ENCODE measurements around the gene CORO7. TPM values are rescaled to one million over a fixed set of nuclear protein-coding genes. Genes with fewer than 3 reads are reported as not detected.

Gene CORO7
- total RNA-seq, 1 experiment from 2014 or later: 42.1 TPM

GRCh38 chr16:4369007-4369733, 47.2 kb downstream of the CORO7 start:
- Histone ChIP-seq H3K9me2 (ENCODE audit: insufficient read depth) (no peaks in the 10 kb centered on the region), H3K36me3 (ENCODE audit: low read depth) (no peaks in the 10 kb centered on the region), H3K79me2 (ENCODE audit: low read depth) (peaks cover 16% of the 10 kb centered on the region), H3K27me3 (ENCODE audit: insufficient read depth, low read depth) (no peaks in the 10 kb centered on the region), H3K4me2 (peak overlapping the region; percentile 66), H3K4me3 (no peak overlapping the region), H3K9me3 (ENCODE audit: insufficient read depth, low read depth) (no peaks in the 10 kb centered on the region), H4K20me1 (ENCODE audit: insufficient read depth) (0 out of 2 replicates have a peak, but pooled peaks cover 7% of the 10 kb centered on the region), H3F3A (ENCODE audit: insufficient read depth, low read depth) (peaks cover 31% of the 10 kb centered on the region; the same call in 1 of the 2 replicates), H2AFZ (no peak overlapping the region), H3K27ac (peak overlapping the region; percentile 45), H3K4me1 (replicated peaks; ENCODE audit: insufficient read depth) (peaks cover 73% of the 10 kb centered on the region)
- ChIA-PET POLR2A (ENCODE audit: unreplicated experiment) (interaction anchor here (0.5 to 0.7 kb wide), 3 partner anchors 10 to 563 kb away, joined by 3 to 8 read pairs (median 4); no protein-coding TSS in a partner anchor), CTCF (interaction anchor here (1.5 kb wide), 1 partner anchor 10 kb away, joined by 16 read pairs; no protein-coding TSS in a partner anchor)
- DNase-seq: peak; percentile 88 to 94
- BruUV-seq (replicated peaks): no TSS peak
- TF ChIP-seq EZH2 (IDR thresholded peaks at IDR 0.05; ENCODE audit: low read depth): no peak
- intact Hi-C loops (cut with micrococcal nuclease; ENCODE audit: unreplicated experiment): no loop called here

- no peak overlapping the region for H2AFZ ChIP-seq
- no peak overlapping the region for H3K4me3 ChIP-seq
- no peaks in the 10 kb centered on the region for H3K9me3 ChIP-seq (ENCODE audit: insufficient read depth, low read depth)
- H3K79me2 ChIP-seq (ENCODE audit: low read depth): peaks cover 5% of the 10 kb centered on the region
- H3F3A ChIP-seq (ENCODE audit: insufficient read depth, low read depth): peaks cover 28% of the 10 kb centered on the region; the same call in 1 of the 2 replicates
- TF ChIP-seq EZH2 (IDR thresholded peaks at IDR 0.05; ENCODE audit: low read depth) (no peak), CTCF (conservative IDR thresholded peaks at IDR 0.05) (no peak)
- BruUV-seq (replicated peaks): no TSS peak
- no peaks in the 10 kb centered on the region for H3K36me3 ChIP-seq (ENCODE audit: low read depth)
- peaks cover 56% of the 10 kb centered on the region for H3K4me1 ChIP-seq (replicated peaks; ENCODE audit: insufficient read depth)
- ChIA-PET CTCF (no interaction called here), POLR2A (ENCODE audit: unreplicated experiment) (no interaction called here)
- no peak overlapping the region for H3K27ac ChIP-seq
- H3K9me2 ChIP-seq (ENCODE audit: insufficient read depth): no peaks in the 10 kb centered on the region
- no peak for DNase-seq
- intact Hi-C loops (cut with micrococcal nuclease; ENCODE audit: unreplicated experiment): no loop called here
- 0 out of 2 replicates have a peak, but pooled peaks cover under 1% of the 10 kb centered on the region for H4K20me1 ChIP-seq (ENCODE audit: insufficient read depth)
- no peaks in the 10 kb centered on the region for H3K27me3 ChIP-seq (ENCODE audit: insufficient read depth, low read depth)
- peak overlapping the region; percentile 58 for H3K4me2 ChIP-seq
These were observed 49.0 kb downstream of the CORO7 start for GRCh38 chr16:4367393-4367856.

GRCh38 chr16:4366016-4366415, 50.4 kb downstream of the CORO7 start:
- Histone ChIP-seq H3F3A (ENCODE audit: insufficient read depth, low read depth) (peaks cover 23% of the 10 kb centered on the region; the same call in 1 of the 2 replicates), H3K9me3 (ENCODE audit: insufficient read depth, low read depth) (no peaks in the 10 kb centered on the region), H3K4me2 (no peak overlapping the region), H2AFZ (no peak overlapping the region), H3K27ac (no peak overlapping the region), H3K36me3 (ENCODE audit: low read depth) (no peaks in the 10 kb centered on the region), H3K27me3 (ENCODE audit: insufficient read depth, low read depth) (no peaks in the 10 kb centered on the region), H3K4me3 (no peak overlapping the region), H3K79me2 (ENCODE audit: low read depth) (no peaks in the 10 kb centered on the region), H3K4me1 (replicated peaks; ENCODE audit: insufficient read depth) (peaks cover 47% of the 10 kb centered on the region), H3K9me2 (ENCODE audit: insufficient read depth) (no peaks in the 10 kb centered on the region), H4K20me1 (ENCODE audit: insufficient read depth) (no peaks in the 10 kb centered on the region)
- POLR2A ChIA-PET (ENCODE audit: unreplicated experiment): interaction anchor here (0.6 kb wide), 1 partner anchor 195 kb away, joined by 7 read pairs; no protein-coding TSS in a partner anchor
- intact Hi-C loops (cut with micrococcal nuclease; ENCODE audit: unreplicated experiment): no loop called here
- no peak for TF ChIP-seq EZH2 (IDR thresholded peaks at IDR 0.05; ENCODE audit: low read depth)
- no peak for TF ChIP-seq CTCF (conservative IDR thresholded peaks at IDR 0.05)
- no TSS peak for BruUV-seq (replicated peaks)
- DNase-seq: no peak
- CTCF ChIA-PET: interaction anchor here (0.7 kb wide), 2 partner anchors 67 to 133 kb away, joined by 4 to 13 read pairs; no protein-coding TSS in a partner anchor

Measured in PC-9 (cell line).